Vagina (tissue), 2 donors: ENCODE results near the gene ZFAND2A. TPM values are rescaled to one million over a fixed set of nuclear protein-coding genes. Genes with fewer than 3 reads are reported as not detected.

Experiments
- DNase-seq, 2 donors: peaks; one replicate each; pipeline ENCODE4 v3.0.0-alpha.2; 2017; ENCODE audit errors: extremely low spot score in 2 of 2
- H3K27ac ChIP-seq: fragments of 200-600 bp; sonication (generic); one replicate; pipeline ENCODE4 v1.5.1; 2019
- H3K27me3 ChIP-seq: fragments of 200-600 bp; sonication (generic); one replicate; pipeline ENCODE4 v1.5.1; 2019
- H3K36me3 ChIP-seq, 2 donors: fragments of 200-600 bp; sonication (generic); one replicate each; pipeline ENCODE4 v1.5.1; 2017 to 2019
- H3K4me1 ChIP-seq: fragments of 200-600 bp; sonication (generic); one replicate; pipeline ENCODE4 v1.5.1; 2019
- H3K4me3 ChIP-seq, 2 donors: fragments of 200-600 bp; sonication (generic); 1 replicate in 1 of 2; 2 replicates in 1 of 2; pipeline ENCODE4 v1.5.1; 2016 to 2019
- H3K9me3 ChIP-seq: fragments of 200-600 bp; sonication (generic); one replicate; pipeline ENCODE4 v1.5.1; 2019
- CTCF ChIP-seq, 3 experiments: fragments of 450-650 bp in 2 of 3; fragments of 200-600 bp in 1 of 3; sonication (generic) in 1 of 3; IDR thresholded peaks; one replicate each; pipeline ENCODE4 v1.5.1; 2017 to 2019; ENCODE audit warnings: antibody characterized with exemption in 3 of 3, mild to moderate bottlenecking in 2 of 3, moderate library complexity in 2 of 3
- POLR2A ChIP-seq, 2 donors: fragments of 450-650 bp; IDR thresholded peaks; one replicate each; pipeline ENCODE4 v1.6.1; 2017; ENCODE audit warnings: antibody characterized with exemption in 2 of 2, mild to moderate bottlenecking in 2 of 2, moderate library complexity in 2 of 2
- POLR2AphosphoS5 ChIP-seq, 2 donors: sonication (generic); formaldehyde crosslinking; IDR thresholded peaks; one replicate each; pipeline ENCODE4 v1.9.0; 2017; ENCODE audit warnings: antibody characterized with exemption in 2 of 2, mild to moderate bottlenecking in 2 of 2, low read depth in 1 of 2; ENCODE audit not compliant: insufficient read depth in 1 of 2
- intact Hi-C: fragments of 100-400 bp; cut with DNase I; formaldehyde crosslinking; loops from one replicate; pipeline ENCODE4 v1.15.1; 2023
- total RNA-seq: library from RNA; depleted of rRNA; stranded (reverse); fragments of >200 nt; gene quantifications from one replicate; pipeline ENCODE4 v1.2.3, GENCODE V29; 2016

The ZFAND2A gene
- total RNA-seq, 1 donor from 2014 or later, result 30.9 TPM

GRCh38 chr7:1105189-1105588 is 54.8 kb downstream of the ZFAND2A start:
- H3K4me1 ChIP-seq, result no peaks in the 10 kb centered on the region

GRCh38 chr7:1104516-1105179 is 55.3 kb downstream of the ZFAND2A start:
- no peaks in the 10 kb centered on the region for H3K9me3 ChIP-seq
- H3K4me1 ChIP-seq, result no peaks in the 10 kb centered on the region
- no peak overlapping the region for H3K4me3 ChIP-seq
- TF ChIP-seq POLR2A (IDR thresholded peaks at IDR 0.05) (no peak), POLR2AphosphoS5 (IDR thresholded peaks at IDR 0.05; ENCODE audit: insufficient read depth in 1 of 2, low read depth in 1 of 2) (no peak), CTCF (IDR thresholded peaks at IDR 0.05) (no peak)
- no peak overlapping the region for H3K27ac ChIP-seq
- no peaks in the 10 kb centered on the region for H3K36me3 ChIP-seq
- intact Hi-C loops, result loop anchor here (2.0 kb wide), 1 partner anchor 20 kb away; no protein-coding TSS in a partner anchor
- DNase-seq, result no peak
- no peaks in the 10 kb centered on the region for H3K27me3 ChIP-seq

More at GRCh38 chr7:1105189-1105588, 54.8 kb downstream of the ZFAND2A start:
- TF ChIP-seq CTCF (IDR thresholded peaks at IDR 0.05), result no peak
- no peak for TF ChIP-seq POLR2AphosphoS5 (IDR thresholded peaks at IDR 0.05; ENCODE audit: insufficient read depth in 1 of 2, low read depth in 1 of 2)
- no peak for TF ChIP-seq POLR2A (IDR thresholded peaks at IDR 0.05)
- Histone ChIP-seq H3K4me3 (no peak overlapping the region), H3K27me3 (no peaks in the 10 kb centered on the region), H3K36me3 (no peaks in the 10 kb centered on the region), H3K9me3 (no peaks in the 10 kb centered on the region), H3K27ac (no peak overlapping the region)
- DNase-seq, result no peak
- intact Hi-C loops, result loop anchor here (2.0 kb wide), 1 partner anchor 20 kb away; no protein-coding TSS in a partner anchor

- intact Hi-C loops, result loop anchor here (2.0 kb wide), 1 partner anchor 21 kb away; no protein-coding TSS in a partner anchor
- no peak for DNase-seq
- Histone ChIP-seq H3K4me3 (no peak overlapping the region), H3K36me3 (no peaks in the 10 kb centered on the region), H3K4me1 (no peaks in the 10 kb centered on the region), H3K27ac (no peak overlapping the region), H3K9me3 (no peaks in the 10 kb centered on the region), H3K27me3 (no peaks in the 10 kb centered on the region)
- no peak for TF ChIP-seq POLR2A (IDR thresholded peaks at IDR 0.05)
- TF ChIP-seq POLR2AphosphoS5 (IDR thresholded peaks at IDR 0.05; ENCODE audit: insufficient read depth in 1 of 2, low read depth in 1 of 2), result no peak
- no peak for TF ChIP-seq CTCF (IDR thresholded peaks at IDR 0.05)
These were observed 56.0 kb downstream of the ZFAND2A start for GRCh38 chr7:1103789-1104515.

GRCh38 chr7:1103009-1103788 is 56.8 kb downstream of the ZFAND2A start:
- no peaks in the 10 kb centered on the region for H3K27me3 ChIP-seq
- H3K27ac ChIP-seq, result no peak overlapping the region
- no peaks in the 10 kb centered on the region for H3K36me3 ChIP-seq
- no peaks in the 10 kb centered on the region for H3K4me1 ChIP-seq
- H3K4me3 ChIP-seq, result no peak overlapping the region
- intact Hi-C loops, result no loop called here
- H3K9me3 ChIP-seq, result no peaks in the 10 kb centered on the region
- DNase-seq, result no peak
- TF ChIP-seq POLR2AphosphoS5 (IDR thresholded peaks at IDR 0.05; ENCODE audit: insufficient read depth in 1 of 2, low read depth in 1 of 2) (no peak), POLR2A (IDR thresholded peaks at IDR 0.05) (no peak), CTCF (IDR thresholded peaks at IDR 0.05) (no peak)

Other genes starting within 250 kb of the ZFAND2A start
- gene ADAP1, start 205.5 kb downstream of the ZFAND2A start, total RNA-seq, result 4.2 TPM
- 10.8 TPM for gene COX19, start 184.6 kb downstream of the ZFAND2A start, total RNA-seq
- 2.0 TPM for gene CYP2W1, start 177.0 kb downstream of the ZFAND2A start, total RNA-seq
- 36.1 TPM for gene GPR146, start 115.7 kb downstream of the ZFAND2A start, total RNA-seq
- 8.3 TPM for gene GPER1, start 72.1 kb downstream of the ZFAND2A start, total RNA-seq
- not detected for gene UNCX, start 72.7 kb upstream of the ZFAND2A start, total RNA-seq